PFSK-1 (cell line): ENCODE measurements around the gene TOP2A.

Experiments
- FOXP2 ChIP-seq: optimal IDR thresholded peaks from 2 replicates; pipeline ENCODE3; 2011; ENCODE audit warnings: borderline replicate concordance, control low read depth, inconsistent platforms; ENCODE audit not compliant: insufficient read depth; ENCODE audit errors: extremely low read length, extremely low read depth
- POLR2AphosphoS5 ChIP-seq: IDR thresholded peaks from 2 replicates; pipeline ENCODE4 v1.6.1; 2012; ENCODE audit warnings: low read depth, mild to moderate bottlenecking, control low read depth, low read length, moderate library complexity
- SIN3A ChIP-seq: IDR thresholded peaks from 2 replicates; pipeline ENCODE4 v1.6.1; 2012; ENCODE audit warnings: mild to moderate bottlenecking, low read length, moderate library complexity, borderline replicate concordance; ENCODE audit not compliant: insufficient read depth

DNA sequence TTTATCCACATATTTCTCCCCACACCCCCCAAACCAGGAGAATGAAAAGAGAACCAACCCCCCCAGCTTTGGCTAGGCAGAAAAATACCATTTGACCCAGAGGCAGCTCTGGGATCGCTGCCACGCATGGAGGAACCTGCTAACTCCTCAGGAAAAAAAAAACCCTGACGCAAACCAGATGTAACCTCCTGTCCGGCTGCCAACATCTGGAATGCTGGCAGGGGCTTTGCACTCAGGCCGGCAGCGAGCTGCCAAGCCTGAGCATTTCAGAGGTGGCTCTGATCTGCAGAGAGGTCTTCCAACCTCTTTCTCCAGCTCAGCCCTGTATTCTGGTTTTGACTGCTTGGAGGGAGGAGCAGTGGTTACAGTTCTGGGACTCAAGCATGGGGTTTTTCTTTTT lies 33.7 kb upstream of the TOP2A start:
- TF ChIP-seq FOXP2 = no peak
- no peak for TF ChIP-seq POLR2AphosphoS5
- no peak for TF ChIP-seq SIN3A
